Neural progenitor cell (in vitro differentiated cells): ENCODE data around the gene LMBR1L.

Experiments
- CTCF ChIP-seq: fragments of 200-600 bp; sonication (generic); IDR thresholded peaks from 2 replicates; pipeline ENCODE4 v1.5.1; 2017; ENCODE audit warnings: antibody characterized with exemption, mild to moderate bottlenecking
- EZH2 ChIP-seq: fragments of 200-600 bp; sonication (generic); IDR thresholded peaks from 2 replicates; pipeline ENCODE4 v1.6.1; 2017; ENCODE audit warnings: antibody characterized with exemption, mild to moderate bottlenecking, moderate library complexity

- TF ChIP-seq CTCF (no peak), EZH2 (no peak)
These were observed 30.9 kb downstream of the LMBR1L start for GRCh38 chr12:49079793-49080192.
